Gastroesophageal sphincter (tissue), 3 donors: ENCODE measurements around the gene PRR12.

Experiments used
- CTCF ChIP-seq, 4 experiments: fragments of 200-600 bp in 2 of 4; fragments of 450-650 bp in 2 of 4; sonication (generic) in 1 of 4; IDR thresholded peaks; one replicate each; pipeline ENCODE4 v1.5.1; 2017 to 2019; ENCODE audit warnings: antibody characterized with exemption in 4 of 4, mild to moderate bottlenecking in 2 of 4, moderate library complexity in 2 of 4
- POLR2A ChIP-seq, 2 donors: fragments of 450-650 bp; IDR thresholded peaks; one replicate each; pipeline ENCODE4 v1.6.1; 2017; ENCODE audit warnings: antibody characterized with exemption in 2 of 2, mild to moderate bottlenecking in 2 of 2, moderate library complexity in 1 of 2
- POLR2AphosphoS5 ChIP-seq: sonication (generic); formaldehyde crosslinking; IDR thresholded peaks from one replicate; pipeline ENCODE4 v1.6.1; 2017; ENCODE audit warnings: antibody characterized with exemption

GRCh38 chr19:49595819-49596404 lies 4.9 kb downstream of the PRR12 start:
- TF ChIP-seq CTCF (IDR thresholded peaks at IDR 0.05) (no peak), POLR2AphosphoS5 (no peak), POLR2A (IDR thresholded peaks at IDR 0.05) (no peak)
